NCI-H2081 treated with DMSO at 0.1 percent for 48 hours (cell line): ENCODE results near the gene OR2J2.
"Not testable (repeated sequence)": the region's sequence is repeated elsewhere in the genome, so short reads cannot be mapped to it uniquely, and the experiment has no call there.

Source experiments
- DNase-seq: peaks from one replicate; lab custom pipeline; 2025; lab: John Stamatoyannopoulos, UW

The OR2J2 gene

GRCh38 chr6:29170607-29171006 lies at the start of gene OR2J2:
TSS of gene OR2J2 (plus strand) at chr6:29170907. CDS start at chr6:29173636, 2,729 bp downstream.
- DNase-seq: not testable (repeated sequence)

GRCh38 chr6:29129326-29130012 lies 41.2 kb upstream of the OR2J2 start:
- DNase-seq: no peak

- no peak for DNase-seq
Measured at GRCh38 chr6:29130644-29131043, 40.1 kb upstream of the OR2J2 start.

- no peak for DNase-seq
Measured at GRCh38 chr6:29131691-29132090, 39.0 kb upstream of the OR2J2 start.

- DNase-seq: no peak
Measured at GRCh38 chr6:29137724-29138123, 33.0 kb upstream of the OR2J2 start.

GRCh38 chr6:29141606-29142005 lies 29.1 kb upstream of the OR2J2 start:
- DNase-seq: no peak

- no peak for DNase-seq
Measured at GRCh38 chr6:29142309-29142708, 28.4 kb upstream of the OR2J2 start.

- no peak for DNase-seq
Measured at GRCh38 chr6:29146179-29146578, 24.5 kb upstream of the OR2J2 start.

GRCh38 chr6:29147074-29147473 lies 23.6 kb upstream of the OR2J2 start:
- no peak for DNase-seq

GRCh38 chr6:29149444-29149843 lies 21.3 kb upstream of the OR2J2 start:
- not testable (repeated sequence) for DNase-seq

- DNase-seq: no peak
Measured at GRCh38 chr6:29153083-29153482, 17.6 kb upstream of the OR2J2 start.

- not testable (repeated sequence) for DNase-seq
Measured at GRCh38 chr6:29155182-29155581, 15.5 kb upstream of the OR2J2 start.

GRCh38 chr6:29159922-29160321 lies 10.8 kb upstream of the OR2J2 start:
- DNase-seq: not testable (repeated sequence)

- not testable (repeated sequence) for DNase-seq
Measured at GRCh38 chr6:29165571-29165970, 5.1 kb upstream of the OR2J2 start.

GRCh38 chr6:29171736-29172135 lies 1.0 kb downstream of the OR2J2 start:
- no peak for DNase-seq

GRCh38 chr6:29183594-29183993 lies 12.9 kb downstream of the OR2J2 start:
- DNase-seq: no peak

- DNase-seq: not testable (repeated sequence)
Measured at GRCh38 chr6:29188659-29189058, 18.0 kb downstream of the OR2J2 start.

- no peak for DNase-seq
Measured at GRCh38 chr6:29200767-29201662, 30.3 kb downstream of the OR2J2 start.

- DNase-seq: no peak
Measured at GRCh38 chr6:29201966-29202365, 31.3 kb downstream of the OR2J2 start.

GRCh38 chr6:29211488-29211887 lies 40.8 kb downstream of the OR2J2 start:
- no peak for DNase-seq

GRCh38 chr6:29216528-29216927 lies 45.8 kb downstream of the OR2J2 start:
- DNase-seq: no peak

GRCh38 chr6:29217242-29217641 lies 46.5 kb downstream of the OR2J2 start:
- not testable (repeated sequence) for DNase-seq

- not testable (repeated sequence) for DNase-seq
Measured at GRCh38 chr6:29218056-29218455, 47.3 kb downstream of the OR2J2 start.
